Keratinocyte (primary cell): ENCODE measurements around the gene STK11IP. TPM values are rescaled to one million over a fixed set of nuclear protein-coding genes. Genes with fewer than 3 reads are reported as not detected.

Experiments
- DNase-seq: peaks from one replicate; pipeline ENCODE4 v3.0.0-alpha.2; 2011; ENCODE audit warnings: low read depth, missing footprints, low spot score
- FAIRE-seq: peaks from 2 replicates; lab custom pipeline; 2011; peaks lifted over from hg19 to GRCh38; lab: Jason Lieb, UNC
- H2AFZ ChIP-seq: 2 replicates; pipeline ENCODE4 v1.6.0; 2012; ENCODE audit warnings: low read length, control low read depth, inconsistent platforms; ENCODE audit not compliant: control insufficient read depth
- H3K27ac ChIP-seq: 2 replicates; pipeline ENCODE4 v1.5.1; 2011; ENCODE audit warnings: low read length; ENCODE audit not compliant: control insufficient read depth, insufficient read depth
- H3K27me3 ChIP-seq: 3 replicates; pipeline ENCODE4 v1.6.0; 2011; ENCODE audit warnings: low read length; ENCODE audit not compliant: control insufficient read depth, insufficient read depth; ENCODE audit errors: extremely low read depth
- H3K36me3 ChIP-seq, 2 experiments: 2 replicates in 1 of 2; 3 replicates in 1 of 2; pipeline ENCODE4 v1.5.1; 2011; ENCODE audit warnings: low read length in 2 of 2, mild to moderate bottlenecking in 1 of 2; ENCODE audit not compliant: control insufficient read depth in 2 of 2, insufficient read depth in 2 of 2; ENCODE audit errors: extremely low read depth in 1 of 2
- H3K4me1 ChIP-seq: 3 replicates; pipeline ENCODE4 v1.5.1; 2011; ENCODE audit warnings: low read length; ENCODE audit not compliant: control insufficient read depth, insufficient read depth; ENCODE audit errors: extremely low read depth
- H3K4me2 ChIP-seq: 3 replicates; pipeline ENCODE4 v1.6.0; 2011; ENCODE audit warnings: low read depth, low read length; ENCODE audit not compliant: control insufficient read depth, insufficient read depth; ENCODE audit errors: extremely low read depth
- H3K4me3 ChIP-seq, 3 experiments: fragments of 200-600 bp in 1 of 3; sonication (generic) in 1 of 3; 2 replicates in 2 of 3; 3 replicates in 1 of 3; pipeline ENCODE4 v1.5.1; 2011 to 2016; ENCODE audit warnings: low read length in 3 of 3, mild to moderate bottlenecking in 3 of 3, control low read depth in 2 of 3, inconsistent platforms in 1 of 3, low read depth in 1 of 3, mixed read lengths in 1 of 3, mixed run types in 1 of 3, moderate library complexity in 1 of 3; ENCODE audit not compliant: control insufficient read depth in 2 of 3, insufficient read depth in 2 of 3; ENCODE audit errors: extremely low read depth in 1 of 3
- H3K79me2 ChIP-seq: 2 replicates; pipeline ENCODE4 v1.6.0; 2012; ENCODE audit warnings: low read length; ENCODE audit not compliant: control insufficient read depth, insufficient read depth
- H3K9ac ChIP-seq: 3 replicates; pipeline ENCODE4 v1.6.0; 2011; ENCODE audit warnings: low read length; ENCODE audit not compliant: control insufficient read depth, insufficient read depth; ENCODE audit errors: extremely low read depth
- H3K9me1 ChIP-seq: 3 replicates; pipeline ENCODE4 v1.6.0; 2011; ENCODE audit warnings: low read length; ENCODE audit not compliant: control insufficient read depth, insufficient read depth; ENCODE audit errors: extremely low read depth
- H3K9me3 ChIP-seq: 2 replicates; pipeline ENCODE4 v1.5.1; 2012; ENCODE audit warnings: low read depth, low read length; ENCODE audit not compliant: control insufficient read depth
- H4K20me1 ChIP-seq: 3 replicates; pipeline ENCODE4 v1.6.0; 2011; ENCODE audit warnings: low read length; ENCODE audit not compliant: control insufficient read depth, insufficient read depth; ENCODE audit errors: extremely low read depth
- CTCF ChIP-seq, 3 experiments: IDR thresholded peaks in 1 of 3; conservative IDR thresholded peaks in 1 of 3; optimal IDR thresholded peaks in 1 of 3; 2 replicates in 2 of 3; 3 replicates in 1 of 3; pipeline versions ENCODE3 to v1.5.1; 2011; ENCODE audit warnings: low read length in 3 of 3, mild to moderate bottlenecking in 3 of 3, moderate library complexity in 2 of 3, control low read depth in 1 of 3, inconsistent platforms in 1 of 3; ENCODE audit not compliant: insufficient read depth in 2 of 3; ENCODE audit errors: extremely low read depth in 1 of 3
- EZH2 ChIP-seq: IDR thresholded peaks from one replicate; pipeline ENCODE4 v1.6.1; 2012; ENCODE audit warnings: inconsistent platforms, mild to moderate bottlenecking, low read length, moderate library complexity
- dilution Hi-C: fragments of 300-500 bp; cut with MboI; formaldehyde crosslinking; loops from one replicate; pipeline ENCODE4 v1.7.0; 2020; ENCODE audit warnings: low sequenced_read_pairs; ENCODE audit not compliant: extremely low pct_ligation_motif_present
- polyA plus RNA-seq, 5 experiments: library from polyadenylated mRNA; depleted of rRNA in 3 of 5; stranded (reverse) in 3 of 5; stranded (forward) in 1 of 5; unstranded in 1 of 5; fragments of >200 nt; gene quantifications; 1 replicate in 1 of 5; 2 replicates in 3 of 5; 3 replicates in 1 of 5; pipeline versions ENCODE4 v1.2.1 to v1.2.3, GENCODE V29; 2011 to 2012; ENCODE audit warnings: missing spikeins in 2 of 5, low read depth in 1 of 5, low replicate concordance in 1 of 5

STK11IP gene
- polyA plus RNA-seq, 1 donor (not counting 4 experiments of a cell fraction or from before 2014, with no cell fraction given): 10.0 TPM

GRCh38 chr2:219559156-219559915, 38.3 kb upstream of the STK11IP start:
- H3K27ac ChIP-seq: no peak overlapping the region
- no peak overlapping the region for H3K4me2 ChIP-seq
- H3K9ac ChIP-seq: no peak overlapping the region
- DNase-seq (no peak), FAIRE-seq (no peak)
- H3K4me3 ChIP-seq: no peak overlapping the region
- dilution Hi-C loops: no loop called here
- no peaks in the 10 kb centered on the region for H3K36me3 ChIP-seq
- no peak for TF ChIP-seq CTCF (optimal IDR thresholded peaks at IDR 0.05 in 1 of 3, IDR thresholded peaks at IDR 0.05 in 1 of 3, conservative IDR thresholded peaks at IDR 0.05 in 1 of 3; ENCODE audit: extremely low read depth in 1 of 3, insufficient read depth in 2 of 3, low read length in 3 of 3)
- TF ChIP-seq EZH2: no peak
- no peaks in the 10 kb centered on the region for H4K20me1 ChIP-seq
- H3K79me2 ChIP-seq: no peaks in the 10 kb centered on the region
- H3K4me1 ChIP-seq: no peaks in the 10 kb centered on the region
- no peak overlapping the region for H2AFZ ChIP-seq
- H3K27me3 ChIP-seq: no peaks in the 10 kb centered on the region
- H3K9me1 ChIP-seq: no peaks in the 10 kb centered on the region
- no peaks in the 10 kb centered on the region for H3K9me3 ChIP-seq

GRCh38 chr2:219560037-219560892, 37.4 kb upstream of the STK11IP start:
- no peak overlapping the region for H3K4me3 ChIP-seq
- DNase-seq: no peak
- no peak for TF ChIP-seq EZH2
- peak; percentile 51 to 77 (median 62) for TF ChIP-seq CTCF (optimal IDR thresholded peaks at IDR 0.05 in 1 of 3, IDR thresholded peaks at IDR 0.05 in 1 of 3, conservative IDR thresholded peaks at IDR 0.05 in 1 of 3; ENCODE audit: extremely low read depth in 1 of 3, insufficient read depth in 2 of 3, low read length in 3 of 3)
- no peaks in the 10 kb centered on the region for H3K27me3 ChIP-seq
- no peak for FAIRE-seq
- H3K4me2 ChIP-seq: no peak overlapping the region
- H3K79me2 ChIP-seq: no peaks in the 10 kb centered on the region
- H4K20me1 ChIP-seq: no peaks in the 10 kb centered on the region
- no peak overlapping the region for H3K9ac ChIP-seq
- H3K9me3 ChIP-seq: no peaks in the 10 kb centered on the region
- no peaks in the 10 kb centered on the region for H3K9me1 ChIP-seq
- H3K27ac ChIP-seq: no peak overlapping the region
- H2AFZ ChIP-seq: no peak overlapping the region
- H3K36me3 ChIP-seq: no peaks in the 10 kb centered on the region
- H3K4me1 ChIP-seq: no peaks in the 10 kb centered on the region
- dilution Hi-C loops: no loop called here
